ENCODE measurements around the gene BDKRB1.

- TF ChIP-seq MXD4 (CRISPR knock-in tag; IDR thresholded peaks at IDR 0.05; ENCODE audit: borderline replicate concordance) (no peak), ATF1 (CRISPR knock-in tag; IDR thresholded peaks at IDR 0.05) (no peak), CTCF (IDR thresholded peaks at IDR 0.05) (no peak), ESRRA (CRISPR knock-in tag; IDR thresholded peaks at IDR 0.05; ENCODE audit: borderline replicate concordance) (no peak), ZNF512 (CRISPR knock-in tag; IDR thresholded peaks at IDR 0.05; ENCODE audit: borderline replicate concordance) (no peak), TCF7 (CRISPR knock-in tag; IDR thresholded peaks at IDR 0.05; ENCODE audit: low read depth) (no peak), ZNF121 (CRISPR knock-in tag; IDR thresholded peaks at IDR 0.05) (no peak), OVOL2 (CRISPR knock-in tag; IDR thresholded peaks at IDR 0.05; ENCODE audit: borderline replicate concordance) (no peak), IRF1 (CRISPR knock-in tag; IDR thresholded peaks at IDR 0.05) (no peak), CREM (CRISPR knock-in tag; IDR thresholded peaks at IDR 0.05) (no peak), JAZF1 (CRISPR knock-in tag; IDR thresholded peaks at IDR 0.05) (no peak)
Observed at GRCh38 chr14:96257056-96257455, 1.0 kb downstream of the BDKRB1 start.

Measured in WTC11 (cell line).